HL-60 (cell line): ENCODE results near the gene IL13RA1.
"Not testable (repeated sequence)": the region's sequence is repeated elsewhere in the genome, so short reads cannot be mapped to it uniquely, and the experiment has no call there.

Experiments used
- CTCF ChIP-seq: IDR thresholded peaks from one replicate; pipeline ENCODE4 v1.5.1; 2011; ENCODE audit warnings: low read length, control low read depth, inconsistent platforms; ENCODE audit not compliant: insufficient read depth
- POLR2AphosphoS5 ChIP-seq: IDR thresholded peaks from 2 replicates; pipeline ENCODE4 v1.6.1; 2012; ENCODE audit warnings: low read depth
- SPI1 ChIP-seq: IDR thresholded peaks from 2 replicates; pipeline ENCODE4 v1.6.1; 2012; ENCODE audit warnings: low read depth, mild to moderate bottlenecking, borderline replicate concordance
- TF ChIP-seq, protein P1 (sequence below): IDR thresholded peaks from 2 replicates; pipeline ENCODE4 v1.6.1; 2012; ENCODE audit warnings: low read depth; ENCODE audit not compliant: insufficient replicate concordance

DNA sequence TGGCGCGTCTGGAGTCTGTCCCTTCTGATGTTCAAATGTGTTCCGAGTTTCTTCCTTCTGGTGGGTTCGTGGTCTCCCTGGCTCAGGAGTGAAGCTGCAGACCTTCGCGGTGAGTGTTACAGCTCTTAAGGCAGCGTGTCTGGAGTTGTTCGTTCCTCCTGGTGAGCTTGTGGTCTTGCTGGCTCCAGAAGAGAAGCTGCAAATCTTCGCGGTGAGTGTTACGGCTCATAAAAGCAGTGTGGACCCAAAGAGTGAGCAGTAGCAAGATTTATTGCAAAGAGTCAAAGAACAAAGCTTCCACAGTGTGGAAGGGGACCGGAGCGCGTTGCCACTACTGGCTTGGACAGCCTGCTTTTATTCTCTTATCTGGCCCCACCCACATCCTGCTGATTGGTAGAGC lies 11.5 kb upstream of the IL13RA1 start:
- not testable (repeated sequence) for TF ChIP-seq CTCF, POLR2AphosphoS5, SPI1
- TF ChIP-seq, protein P1, sequence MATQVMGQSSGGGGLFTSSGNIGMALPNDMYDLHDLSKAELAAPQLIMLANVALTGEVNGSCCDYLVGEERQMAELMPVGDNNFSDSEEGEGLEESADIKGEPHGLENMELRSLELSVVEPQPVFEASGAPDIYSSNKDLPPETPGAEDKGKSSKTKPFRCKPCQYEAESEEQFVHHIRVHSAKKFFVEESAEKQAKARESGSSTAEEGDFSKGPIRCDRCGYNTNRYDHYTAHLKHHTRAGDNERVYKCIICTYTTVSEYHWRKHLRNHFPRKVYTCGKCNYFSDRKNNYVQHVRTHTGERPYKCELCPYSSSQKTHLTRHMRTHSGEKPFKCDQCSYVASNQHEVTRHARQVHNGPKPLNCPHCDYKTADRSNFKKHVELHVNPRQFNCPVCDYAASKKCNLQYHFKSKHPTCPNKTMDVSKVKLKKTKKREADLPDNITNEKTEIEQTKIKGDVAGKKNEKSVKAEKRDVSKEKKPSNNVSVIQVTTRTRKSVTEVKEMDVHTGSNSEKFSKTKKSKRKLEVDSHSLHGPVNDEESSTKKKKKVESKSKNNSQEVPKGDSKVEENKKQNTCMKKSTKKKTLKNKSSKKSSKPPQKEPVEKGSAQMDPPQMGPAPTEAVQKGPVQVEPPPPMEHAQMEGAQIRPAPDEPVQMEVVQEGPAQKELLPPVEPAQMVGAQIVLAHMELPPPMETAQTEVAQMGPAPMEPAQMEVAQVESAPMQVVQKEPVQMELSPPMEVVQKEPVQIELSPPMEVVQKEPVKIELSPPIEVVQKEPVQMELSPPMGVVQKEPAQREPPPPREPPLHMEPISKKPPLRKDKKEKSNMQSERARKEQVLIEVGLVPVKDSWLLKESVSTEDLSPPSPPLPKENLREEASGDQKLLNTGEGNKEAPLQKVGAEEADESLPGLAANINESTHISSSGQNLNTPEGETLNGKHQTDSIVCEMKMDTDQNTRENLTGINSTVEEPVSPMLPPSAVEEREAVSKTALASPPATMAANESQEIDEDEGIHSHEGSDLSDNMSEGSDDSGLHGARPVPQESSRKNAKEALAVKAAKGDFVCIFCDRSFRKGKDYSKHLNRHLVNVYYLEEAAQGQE: not testable (repeated sequence)
